HepG2 (cell line): Measurements from ENCODE around the gene STRA6. TPM values are rescaled to one million over a fixed set of nuclear protein-coding genes. Genes with fewer than 3 reads are reported as not detected.

Experiments
- ATAC-seq: fragments of 200-7000 bp; cut with Tn5 transposase; 3 replicates; pipeline ENCODE4 v1.9.1; 2020; ENCODE audit warnings: mild to moderate bottlenecking, moderate library complexity
- BruUV-seq: library from RNA; stranded (reverse); fragments of 400-500 nt; replicated peaks from 2 replicates; lab custom pipeline; 2021; lab: Mats Ljungman, UMichigan
- CTCF ChIA-PET: fragments of 300-600 bp; formaldehyde crosslinking; extraction: SDS; loops from one replicate; lab custom pipeline; 2021; ENCODE audit warnings: low total read pairs, inconsistent platforms, low intra/inter-chr PET ratio; lab: Yijun Ruan, JAX
- POLR2A ChIA-PET: fragments of 350-600 bp; sonication (Branson Sonifier 250); formaldehyde crosslinking; loops from one replicate; lab custom pipeline; 2020; ENCODE audit warnings: antibody characterized with exemption, inconsistent platforms; lab: Yijun Ruan, JAX
- DNase-seq: peaks from one replicate; pipeline ENCODE4 v3.0.0-alpha.2; 2015; ENCODE audit warnings: low spot score
- FAIRE-seq: peaks from 3 replicates; lab custom pipeline; 2011; peaks lifted over from hg19 to GRCh38; lab: Jason Lieb, UNC
- H2AFZ ChIP-seq: one replicate; pipeline ENCODE4 v1.6.1; 2011; ENCODE audit warnings: low read length, inconsistent platforms
- H3K27ac ChIP-seq: fragments of 300-600 bp; 3 replicates; pipeline ENCODE4 v1.8.0; 2011; ENCODE audit warnings: mixed run types, mild to moderate bottlenecking, mixed read lengths, low read length, inconsistent platforms; ENCODE audit not compliant: insufficient read depth; ENCODE audit errors: extremely low read length
- H3K27me3 ChIP-seq, 2 experiments: fragments of 200-600 bp in 1 of 2; 2 replicates in 1 of 2; 3 replicates in 1 of 2; pipeline versions ENCODE4 v1.6.0 to v1.8.0; 2011; ENCODE audit warnings: low read length in 2 of 2, mild to moderate bottlenecking in 2 of 2, moderate library complexity in 2 of 2, inconsistent platforms in 1 of 2; ENCODE audit not compliant: insufficient read depth in 2 of 2, control insufficient read depth in 1 of 2
- H3K36me3 ChIP-seq, 2 experiments: fragments of 200-600 bp in 1 of 2; replicated peaks in 1 of 2; 2 replicates in 1 of 2; 3 replicates in 1 of 2; pipeline versions ENCODE4 v1.5.1 to v1.8.0; 2011; ENCODE audit warnings: low read length in 2 of 2, inconsistent platforms in 1 of 2; ENCODE audit not compliant: insufficient read depth in 2 of 2, control insufficient read depth in 1 of 2
- H3K4me1 ChIP-seq: 2 replicates; pipeline ENCODE4 v1.5.1; 2012; ENCODE audit warnings: low read length, inconsistent platforms; ENCODE audit not compliant: insufficient read depth
- H3K4me2 ChIP-seq: 2 replicates; pipeline ENCODE4 v1.6.0; 2011; ENCODE audit warnings: low read depth, low read length, inconsistent platforms
- H3K4me3 ChIP-seq, 3 experiments: fragments of 200-600 bp in 1 of 3; sonication (generic), shearing (Covaris generic) in 1 of 3; replicated peaks in 1 of 3; 2 replicates each; pipeline ENCODE4 v1.5.1; 2011 to 2016; ENCODE audit warnings: low read length in 3 of 3, inconsistent platforms in 2 of 3, low read depth in 2 of 3, mild to moderate bottlenecking in 2 of 3, control low read depth in 1 of 3, mixed read lengths in 1 of 3; ENCODE audit not compliant: insufficient read depth in 1 of 3
- H3K79me2 ChIP-seq: one replicate; pipeline ENCODE4 v1.6.1; 2011; ENCODE audit warnings: low read length, inconsistent platforms; ENCODE audit not compliant: insufficient read depth
- H3K9ac ChIP-seq: 2 replicates; pipeline ENCODE4 v1.6.0; 2011; ENCODE audit warnings: mild to moderate bottlenecking, low read depth, low read length, inconsistent platforms; ENCODE audit not compliant: insufficient read depth
- H3K9me3 ChIP-seq: 2 replicates; pipeline ENCODE4 v1.5.1; 2012; ENCODE audit warnings: mild to moderate bottlenecking, low read length
- H4K20me1 ChIP-seq: 2 replicates; pipeline ENCODE4 v1.6.0; 2011; ENCODE audit warnings: inconsistent platforms, mild to moderate bottlenecking, low read length, moderate library complexity; ENCODE audit not compliant: insufficient read depth
- DNMT3B ChIP-seq: conservative IDR thresholded peaks from 2 replicates; pipeline ENCODE4 v1.6.1; 2016; ENCODE audit warnings: missing biosample characterization, control low read depth
- ESRRA ChIP-seq: sonication (generic); formaldehyde crosslinking; IDR thresholded peaks from 2 replicates; pipeline ENCODE4 v1.5.1; 2020; ENCODE audit warnings: mild to moderate bottlenecking, low read depth, missing genetic modification reagents
- ETV5 ChIP-seq: IDR thresholded peaks from 2 replicates; pipeline ENCODE4 v1.6.1; 2018; ENCODE audit warnings: missing biosample characterization, missing genetic modification reagents, inconsistent platforms, borderline replicate concordance
- MIXL1 ChIP-seq: IDR thresholded peaks from 2 replicates; pipeline ENCODE4 v1.6.1; 2016
- RBM39 ChIP-seq: fragments of 200-400 bp; formaldehyde crosslinking; IDR thresholded peaks from one replicate; pipeline ENCODE4 v1.6.1; 2018; ENCODE audit warnings: antibody characterized with exemption, mild to moderate bottlenecking, low read depth, low read length; ENCODE audit not compliant: poor library complexity, severe bottlenecking
- REXO4 ChIP-seq: sonication (generic); formaldehyde crosslinking; IDR thresholded peaks from 2 replicates; pipeline ENCODE4 v1.8.0; 2022; ENCODE audit warnings: missing genetic modification reagents, mild to moderate bottlenecking, borderline replicate concordance
- SMAD9 ChIP-seq: sonication (generic); formaldehyde crosslinking; IDR thresholded peaks from 2 replicates; pipeline ENCODE4 v1.5.1; 2020; ENCODE audit warnings: mild to moderate bottlenecking, missing genetic modification reagents
- THAP11 ChIP-seq: IDR thresholded peaks from 2 replicates; pipeline ENCODE4 v1.6.1; 2016; ENCODE audit warnings: missing biosample characterization, missing genetic modification reagents
- ZNF282 ChIP-seq: fragments of 450-650 bp; IDR thresholded peaks from 2 replicates; pipeline ENCODE4 v1.6.1; 2018; ENCODE audit not compliant: partially characterized antibody
- ZNF83 ChIP-seq: sonication (generic); formaldehyde crosslinking; IDR thresholded peaks from 2 replicates; pipeline ENCODE4 v1.4.0; 2020; ENCODE audit warnings: missing genetic modification reagents, mild to moderate bottlenecking, borderline replicate concordance
- ZSCAN25 ChIP-seq: sonication (generic); formaldehyde crosslinking; IDR thresholded peaks from 2 replicates; pipeline ENCODE4 v1.8.0; 2022; ENCODE audit warnings: mild to moderate bottlenecking, missing genetic modification reagents
- WGBS: methylation state at CpG from one replicate; pipeline ENCODE4 v1.1.6; 2017; ENCODE audit warnings: low lambda C conversion rate; 5-methylcytosine and 5-hydroxymethylcytosine counted together
- in situ Hi-C: cut with HindIII; loops from 2 replicates; pipeline ENCODE4 v1.10.0; 2017; ENCODE audit warnings: low pct_unique_long_range_greater_than_20kb; ENCODE audit not compliant: extremely low pct_ligation_motif_present
- intact Hi-C: fragments of 100-400 bp; cut with micrococcal nuclease; formaldehyde crosslinking; loops from one replicate; pipeline ENCODE4 v1.10.0; 2022; ENCODE audit not compliant: unreplicated experiment
- polyA plus RNA-seq, 8 experiments: library from polyadenylated mRNA; depleted of rRNA in 3 of 8; stranded (reverse) in 7 of 8; unstranded in 1 of 8; fragments of >200 nt; fragmentation: Illumina TruSeq in 4 of 8; extraction: Trizol in 4 of 8; gene quantifications; 2 replicates each; pipeline versions ENCODE4 v1.2.1 to v1.2.3, GENCODE V29; 2011 to 2016; ENCODE audit warnings: low read depth in 4 of 8, missing spikeins in 1 of 8, mixed read lengths in 1 of 8; ENCODE audit not compliant: insufficient read depth in 1 of 8
- total RNA-seq, 5 experiments: library from RNA; depleted of rRNA; stranded (reverse); fragments of >200 nt; fragmentation: Illumina TruSeq; extraction: Trizol; gene quantifications; 2 replicates each; pipeline ENCODE4 v1.2.3, GENCODE V29; 2016; ENCODE audit warnings: low read depth in 1 of 5
- TF ChIP-seq, protein P1 (sequence below): sonication (generic); formaldehyde crosslinking; conservative IDR thresholded peaks from 2 replicates; pipeline ENCODE4 v1.4.0; 2020; ENCODE audit warnings: missing genetic modification reagents
- TF ChIP-seq, protein P2 (sequence below): IDR thresholded peaks from 2 replicates; pipeline ENCODE4 v1.6.1; 2016
- TF ChIP-seq, protein P3 (sequence below): IDR thresholded peaks from 2 replicates; pipeline ENCODE4 v1.6.1; 2016; ENCODE audit warnings: missing genetic modification reagents, missing compliant biosample characterization

Gene STRA6
- total and polyA plus RNA-seq, 2 of the 13 experiments (the other 11 are each of a cell fraction or from before 2014, with no cell fraction given) = 1.6 to 2.1 TPM

DNA sequence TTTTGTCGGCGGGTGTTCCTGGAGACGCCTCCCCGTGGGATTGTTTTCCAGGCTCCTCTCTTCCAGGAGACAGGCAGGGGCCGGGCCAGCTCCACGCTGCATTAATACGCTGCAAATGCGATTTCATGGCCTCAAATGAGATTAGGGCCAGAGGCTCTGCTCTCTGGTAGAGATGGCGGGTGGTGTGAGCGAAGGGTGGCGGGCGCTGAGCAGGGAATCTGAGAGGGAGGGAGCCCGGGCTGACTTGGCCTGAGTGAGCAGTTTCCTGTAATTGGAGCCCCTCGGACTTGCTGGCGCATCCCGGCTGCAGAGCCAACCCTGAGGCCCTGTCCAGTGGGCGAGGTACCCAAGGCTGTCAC is 26.1 kb upstream of the STRA6 start (continued):
- TF ChIP-seq, protein P1, sequence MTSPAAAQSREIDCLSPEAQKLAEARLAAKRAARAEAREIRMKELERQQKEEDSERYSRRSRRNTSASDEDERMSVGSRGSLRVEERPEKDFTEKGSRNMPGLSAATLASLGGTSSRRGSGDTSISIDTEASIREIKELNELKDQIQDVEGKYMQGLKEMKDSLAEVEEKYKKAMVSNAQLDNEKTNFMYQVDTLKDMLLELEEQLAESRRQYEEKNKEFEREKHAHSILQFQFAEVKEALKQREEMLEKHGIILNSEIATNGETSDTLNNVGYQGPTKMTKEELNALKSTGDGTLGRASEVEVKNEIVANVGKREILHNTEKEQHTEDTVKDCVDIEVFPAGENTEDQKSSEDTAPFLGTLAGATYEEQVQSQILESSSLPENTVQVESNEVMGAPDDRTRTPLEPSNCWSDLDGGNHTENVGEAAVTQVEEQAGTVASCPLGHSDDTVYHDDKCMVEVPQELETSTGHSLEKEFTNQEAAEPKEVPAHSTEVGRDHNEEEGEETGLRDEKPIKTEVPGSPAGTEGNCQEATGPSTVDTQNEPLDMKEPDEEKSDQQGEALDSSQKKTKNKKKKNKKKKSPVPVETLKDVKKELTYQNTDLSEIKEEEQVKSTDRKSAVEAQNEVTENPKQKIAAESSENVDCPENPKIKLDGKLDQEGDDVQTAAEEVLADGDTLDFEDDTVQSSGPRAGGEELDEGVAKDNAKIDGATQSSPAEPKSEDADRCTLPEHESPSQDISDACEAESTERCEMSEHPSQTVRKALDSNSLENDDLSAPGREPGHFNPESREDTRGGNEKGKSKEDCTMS (CRISPR knock-in tag) = no peak
- TF ChIP-seq DNMT3B (CRISPR knock-in tag) = no peak
- no peak for TF ChIP-seq THAP11 (CRISPR knock-in tag)
- TF ChIP-seq SMAD9 (CRISPR knock-in tag) = no peak
- no peak for TF ChIP-seq ZSCAN25 (CRISPR knock-in tag)
- TF ChIP-seq ZNF282 = no peak
- TF ChIP-seq MIXL1 (CRISPR knock-in tag) = no peak

DNA sequence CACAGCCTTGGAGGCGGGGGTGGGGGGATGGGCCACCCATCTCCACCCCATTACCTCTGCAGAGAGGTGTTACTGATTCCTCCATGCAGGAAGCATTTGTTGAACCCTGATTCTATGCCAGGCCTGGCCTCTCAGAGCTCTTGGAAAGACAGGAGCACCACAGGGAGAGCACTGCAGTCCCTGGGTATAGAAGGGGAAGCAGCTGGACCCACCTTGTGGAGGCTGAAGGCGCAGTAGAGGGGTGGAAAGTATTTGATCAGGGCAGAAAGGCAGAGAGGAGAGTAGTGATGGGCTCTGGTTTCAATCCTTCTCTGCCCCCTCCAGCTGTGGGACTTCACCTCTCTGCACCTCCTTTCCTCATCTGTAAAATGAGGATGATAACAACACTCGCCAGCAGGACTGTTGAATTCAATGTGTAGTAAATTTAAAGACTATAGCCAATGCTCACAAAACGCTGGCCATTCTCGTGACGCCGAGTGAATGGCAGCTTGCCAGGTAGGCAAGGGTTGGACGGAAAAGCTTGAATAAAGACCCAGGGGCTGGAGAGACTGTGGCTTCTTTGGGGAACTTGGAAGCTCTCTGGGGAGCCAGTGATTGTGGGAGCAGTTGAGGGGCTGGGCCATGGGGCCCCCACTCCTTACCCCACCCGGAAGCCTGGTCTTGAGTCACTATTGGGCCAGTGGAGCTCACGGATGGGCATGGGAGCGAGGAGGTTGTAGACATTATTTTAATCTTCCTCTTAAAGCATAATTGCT is 25.6 kb upstream of the STRA6 start:
- no peaks in the 10 kb centered on the region for H3K36me3 ChIP-seq
- intact Hi-C loops = no loop called here
- H3K9ac ChIP-seq = no peak overlapping the region
- WGBS = 26% methylated on average over 11 of the region's 11 CpGs
- H3K4me2 ChIP-seq = no peak overlapping the region
- no peaks in the 10 kb centered on the region for H3K79me2 ChIP-seq
- in situ Hi-C loops = no loop called here
- DNase-seq (no peak), ATAC-seq (no peak), FAIRE-seq (no peak)
- H3K9me3 ChIP-seq = no peaks in the 10 kb centered on the region
- H3K4me3 ChIP-seq = no peak overlapping the region
- no peaks in the 10 kb centered on the region for H4K20me1 ChIP-seq
- H3K4me1 ChIP-seq = peaks cover 11% of the 10 kb centered on the region; the same call in 1 of the 2 replicates
- CTCF ChIA-PET = no interaction called here
- no peak overlapping the region for H3K27ac ChIP-seq
- H2AFZ ChIP-seq = no peak overlapping the region
- no TSS peak for BruUV-seq
- H3K27me3 ChIP-seq = peaks cover 2 to 20% of the 10 kb centered on the region in 2 experiments; a peak in 2 of 5 replicates
- POLR2A ChIA-PET = no interaction called here
- TF ChIP-seq ETV5 = no peak
- TF ChIP-seq, protein P2, sequence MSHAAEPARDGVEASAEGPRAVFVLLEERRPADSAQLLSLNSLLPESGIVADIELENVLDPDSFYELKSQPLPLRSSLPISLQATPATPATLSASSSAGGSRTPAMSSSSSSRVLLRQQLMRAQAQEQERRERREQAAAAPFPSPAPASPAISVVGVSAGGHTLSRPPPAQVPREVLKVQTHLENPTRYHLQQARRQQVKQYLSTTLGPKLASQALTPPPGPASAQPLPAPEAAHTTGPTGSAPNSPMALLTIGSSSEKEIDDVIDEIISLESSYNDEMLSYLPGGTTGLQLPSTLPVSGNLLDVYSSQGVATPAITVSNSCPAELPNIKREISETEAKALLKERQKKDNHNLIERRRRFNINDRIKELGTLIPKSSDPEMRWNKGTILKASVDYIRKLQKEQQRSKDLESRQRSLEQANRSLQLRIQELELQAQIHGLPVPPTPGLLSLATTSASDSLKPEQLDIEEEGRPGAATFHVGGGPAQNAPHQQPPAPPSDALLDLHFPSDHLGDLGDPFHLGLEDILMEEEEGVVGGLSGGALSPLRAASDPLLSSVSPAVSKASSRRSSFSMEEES = no peak
- TF ChIP-seq ESRRA = no peak
- no peak for TF ChIP-seq ZNF83 (CRISPR knock-in tag)
- TF ChIP-seq, protein P3, sequence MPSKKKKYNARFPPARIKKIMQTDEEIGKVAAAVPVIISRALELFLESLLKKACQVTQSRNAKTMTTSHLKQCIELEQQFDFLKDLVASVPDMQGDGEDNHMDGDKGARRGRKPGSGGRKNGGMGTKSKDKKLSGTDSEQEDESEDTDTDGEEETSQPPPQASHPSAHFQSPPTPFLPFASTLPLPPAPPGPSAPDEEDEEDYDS (CRISPR knock-in tag) = no peak
- TF ChIP-seq REXO4 (CRISPR knock-in tag) = no peak
- no peak for TF ChIP-seq RBM39
